GM19468 (cell line): Measurements from ENCODE around the gene OR52E6.

Experiments used
- ATAC-seq: cut with Tn5 transposase; IDR thresholded peaks from one replicate; pipeline ENCODE4 v1.9.1; 2021; ENCODE audit warnings: mild to moderate bottlenecking, moderate library complexity, moderate number of reproducible peaks; ENCODE audit not compliant: unreplicated experiment; ENCODE audit errors: extremely low read depth

Gene OR52E6

DNA sequence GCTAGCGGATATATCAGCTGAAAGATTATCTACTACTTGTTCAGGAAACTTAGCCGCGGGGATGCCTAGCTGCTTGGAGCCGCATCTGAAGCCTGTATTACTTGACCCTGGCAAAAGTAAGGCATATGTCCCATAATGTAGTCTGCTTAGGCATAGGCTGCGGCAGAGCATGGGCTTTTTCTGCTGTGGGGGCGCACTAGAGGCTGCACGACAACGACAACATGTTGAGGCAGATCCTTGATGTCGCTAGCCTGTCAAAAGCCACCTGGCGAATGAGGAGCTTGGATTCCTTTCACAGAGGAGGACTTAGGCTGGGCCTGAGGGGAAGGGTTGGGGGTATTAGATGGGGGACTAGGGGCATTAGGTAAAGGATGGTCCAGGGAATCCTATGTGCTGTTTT lies 34.1 kb downstream of the OR52E6 start:
- no peak for ATAC-seq

DNA sequence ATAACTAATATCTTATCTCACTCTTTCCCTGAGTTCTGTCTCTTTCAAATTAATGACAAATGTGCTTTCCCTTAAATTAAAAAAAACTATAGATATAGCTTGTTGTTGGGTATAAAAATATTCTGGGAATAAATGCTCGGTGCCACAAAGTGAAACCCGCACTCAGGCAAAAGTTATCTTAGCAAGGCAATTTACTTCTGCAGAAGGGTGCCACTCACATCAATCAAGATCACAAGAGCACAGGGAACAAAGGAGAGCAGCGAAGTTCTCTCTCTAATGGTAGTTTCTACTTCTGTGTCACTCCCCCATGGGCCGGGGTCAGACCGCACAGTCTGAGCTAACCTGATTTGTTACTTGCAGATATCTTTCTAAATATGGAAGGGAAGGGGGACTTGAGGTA lies 37.7 kb downstream of the OR52E6 start:
- ATAC-seq, result no peak

DNA sequence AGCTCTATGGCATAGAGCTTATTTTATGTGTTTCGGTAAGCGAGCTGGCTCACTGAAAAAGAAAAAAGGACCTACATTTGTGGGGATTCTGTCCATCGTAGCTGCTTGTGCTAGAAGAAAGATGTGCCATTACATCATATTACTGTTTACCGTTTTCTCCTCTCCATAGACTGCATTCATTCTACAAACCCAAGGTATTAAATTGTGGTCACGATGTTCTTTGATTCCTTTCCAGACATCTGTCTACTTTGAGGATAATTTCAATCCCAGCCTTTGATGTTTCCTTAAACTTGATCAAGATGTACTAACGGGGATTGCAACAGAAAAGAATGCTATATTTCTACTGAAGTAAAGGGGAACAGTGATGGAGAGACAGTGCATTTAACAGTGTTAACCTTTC lies 45.2 kb downstream of the OR52E6 start:
- ATAC-seq, result no peak

DNA sequence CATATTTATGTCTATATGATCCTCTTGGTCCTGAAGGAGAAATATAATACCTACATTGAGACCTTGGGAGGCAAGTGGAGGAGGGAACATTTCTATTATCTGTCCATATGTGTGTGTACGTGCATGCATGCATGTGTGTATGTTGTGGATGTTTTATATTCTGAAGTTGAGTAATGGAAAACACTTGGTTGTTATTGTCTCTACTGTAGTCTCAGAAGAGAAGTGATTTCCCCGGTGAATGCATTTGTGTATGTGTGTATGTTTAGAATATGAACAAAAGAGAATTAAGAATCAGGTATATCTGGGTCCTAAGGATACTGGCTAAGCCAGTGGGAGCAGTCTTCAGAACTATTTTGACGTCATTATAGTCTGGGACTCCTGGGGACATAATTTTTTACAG lies 50.5 kb downstream of the OR52E6 start, which contains the start of gene OR52N1:
Gene OR52N1 (minus strand): TSS at position 101 of the 400 bp plus-strand sequence. CDS start 2,449 bp downstream, outside the sequence.
- no peak for ATAC-seq
